GM12801 (cell line): ENCODE results near the gene ADAMTSL1.

Source experiments
- TF ChIP-seq, protein P1 (sequence below): IDR thresholded peaks from one replicate; pipeline ENCODE4 v1.5.1; 2011; ENCODE audit warnings: control low read depth; ENCODE audit not compliant: insufficient read length; ENCODE audit errors: extremely low read depth

ADAMTSL1 gene

DNA sequence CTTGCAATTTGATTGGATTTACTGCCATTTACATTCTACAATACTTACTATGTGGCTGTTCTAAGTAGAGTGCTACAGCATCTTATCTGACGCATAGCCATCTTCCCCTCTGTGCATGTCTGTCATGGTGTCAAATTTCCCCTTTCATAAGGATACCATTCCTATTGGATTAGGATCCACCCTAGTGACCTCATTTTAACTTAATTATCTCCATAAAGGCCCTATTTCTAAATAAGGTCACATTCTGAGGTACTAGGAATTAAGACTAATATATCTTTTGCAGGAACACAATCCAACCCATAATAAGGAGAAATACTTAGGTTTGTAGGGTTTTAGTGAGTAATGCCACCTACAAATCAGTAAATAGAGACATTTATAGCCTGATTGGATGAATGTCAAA is 268.0 kb downstream of the ADAMTSL1 start:
- TF ChIP-seq, protein P1, sequence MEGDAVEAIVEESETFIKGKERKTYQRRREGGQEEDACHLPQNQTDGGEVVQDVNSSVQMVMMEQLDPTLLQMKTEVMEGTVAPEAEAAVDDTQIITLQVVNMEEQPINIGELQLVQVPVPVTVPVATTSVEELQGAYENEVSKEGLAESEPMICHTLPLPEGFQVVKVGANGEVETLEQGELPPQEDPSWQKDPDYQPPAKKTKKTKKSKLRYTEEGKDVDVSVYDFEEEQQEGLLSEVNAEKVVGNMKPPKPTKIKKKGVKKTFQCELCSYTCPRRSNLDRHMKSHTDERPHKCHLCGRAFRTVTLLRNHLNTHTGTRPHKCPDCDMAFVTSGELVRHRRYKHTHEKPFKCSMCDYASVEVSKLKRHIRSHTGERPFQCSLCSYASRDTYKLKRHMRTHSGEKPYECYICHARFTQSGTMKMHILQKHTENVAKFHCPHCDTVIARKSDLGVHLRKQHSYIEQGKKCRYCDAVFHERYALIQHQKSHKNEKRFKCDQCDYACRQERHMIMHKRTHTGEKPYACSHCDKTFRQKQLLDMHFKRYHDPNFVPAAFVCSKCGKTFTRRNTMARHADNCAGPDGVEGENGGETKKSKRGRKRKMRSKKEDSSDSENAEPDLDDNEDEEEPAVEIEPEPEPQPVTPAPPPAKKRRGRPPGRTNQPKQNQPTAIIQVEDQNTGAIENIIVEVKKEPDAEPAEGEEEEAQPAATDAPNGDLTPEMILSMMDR = no peak

DNA sequence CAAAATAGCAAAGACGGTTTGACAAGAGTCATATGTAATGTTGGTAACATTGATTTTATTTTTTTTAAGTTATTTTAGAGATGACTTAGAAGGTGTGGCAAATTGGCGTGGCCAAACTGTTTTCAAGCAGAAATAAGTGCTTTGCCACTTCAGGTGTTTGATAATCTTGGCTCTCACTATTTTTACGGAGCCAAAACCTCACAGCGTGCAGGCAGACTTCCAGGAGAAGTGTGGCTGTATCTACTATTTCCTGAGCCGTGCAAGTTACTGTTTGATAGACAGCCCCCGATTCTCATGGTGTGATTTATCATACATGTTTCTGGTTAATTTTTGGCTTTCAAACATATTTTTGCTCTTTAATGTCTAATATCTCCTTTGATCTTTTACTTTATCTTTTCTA is 269.5 kb downstream of the ADAMTSL1 start:
- TF ChIP-seq, protein P1 = no peak

DNA sequence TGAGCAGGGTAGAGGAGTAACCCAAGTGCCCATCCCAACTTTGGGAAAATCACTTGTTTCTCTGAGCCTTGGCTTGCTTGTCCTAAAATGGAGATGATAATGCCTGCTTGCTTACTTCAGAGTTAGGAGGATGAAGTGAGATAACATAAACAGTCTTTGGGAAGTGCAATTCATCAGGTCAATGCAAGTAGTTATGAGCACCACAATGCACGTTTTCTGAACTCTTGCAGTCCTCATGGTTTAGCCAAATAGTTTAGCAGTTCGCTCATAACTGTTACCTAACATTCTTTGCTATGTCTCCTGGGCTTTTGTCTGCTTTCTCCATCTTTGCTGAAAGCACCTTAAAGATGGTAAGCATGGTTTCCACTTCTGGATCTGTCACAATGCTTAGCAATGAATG is 270.0 kb downstream of the ADAMTSL1 start:
- TF ChIP-seq, protein P1 = no peak

DNA sequence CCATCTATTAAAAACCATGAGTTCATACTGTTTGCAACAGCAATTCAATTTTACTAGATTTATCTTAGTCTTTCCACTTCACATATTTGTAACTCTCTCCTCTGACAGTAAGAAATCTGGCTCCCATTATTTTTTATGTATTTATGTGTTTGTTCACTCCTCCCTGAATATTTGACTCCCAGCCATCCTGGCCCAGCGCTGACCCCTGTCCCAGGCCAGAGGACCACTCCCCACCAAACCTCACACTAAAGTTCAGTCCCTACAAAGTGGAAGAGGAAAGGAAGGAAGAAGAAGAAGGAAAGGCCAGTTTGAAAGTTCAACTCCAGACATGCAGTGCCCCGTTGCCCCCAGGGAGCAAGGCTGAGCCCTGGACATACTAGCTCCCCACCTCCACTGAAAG is 271.8 kb downstream of the ADAMTSL1 start:
- TF ChIP-seq, protein P1 = no peak

DNA sequence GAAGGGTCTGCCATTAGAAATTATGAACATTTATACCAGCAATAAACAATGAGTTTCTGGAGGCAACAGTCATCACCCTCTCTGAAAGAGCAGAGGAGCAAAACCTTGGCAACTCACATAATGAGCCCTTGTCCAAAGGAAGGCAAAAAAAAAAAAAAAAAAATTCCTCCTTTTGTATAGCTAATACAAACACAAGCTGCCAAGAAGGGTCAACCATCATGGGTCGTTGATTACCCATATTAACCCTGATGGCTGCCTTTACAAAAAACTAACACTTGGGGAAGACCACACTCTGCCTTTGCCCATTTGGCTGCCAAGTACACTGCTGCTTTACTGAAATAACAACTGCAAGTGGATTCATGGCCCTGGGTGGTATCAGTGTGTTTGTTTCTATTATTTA is 272.7 kb downstream of the ADAMTSL1 start:
- TF ChIP-seq, protein P1 = no peak

DNA sequence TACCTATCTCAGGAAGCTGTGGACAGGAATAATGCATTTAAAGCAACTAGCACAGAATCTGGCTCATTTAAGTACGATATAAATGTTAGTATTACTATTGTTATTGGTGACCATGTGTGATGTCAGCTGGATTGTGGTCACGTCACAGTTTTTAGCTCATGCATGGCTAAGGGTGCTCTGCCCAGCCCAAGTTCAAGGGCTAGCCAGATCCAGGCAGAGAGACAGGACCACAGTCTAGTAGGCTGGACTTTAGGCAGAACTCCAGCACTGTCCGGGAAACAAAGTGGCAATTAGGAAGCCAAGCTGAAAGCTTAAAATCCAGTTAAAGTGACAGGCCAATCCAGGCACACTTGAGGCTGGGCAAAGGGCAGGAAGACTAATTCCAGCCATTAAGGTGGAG is 273.6 kb downstream of the ADAMTSL1 start:
- TF ChIP-seq, protein P1 = no peak

DNA sequence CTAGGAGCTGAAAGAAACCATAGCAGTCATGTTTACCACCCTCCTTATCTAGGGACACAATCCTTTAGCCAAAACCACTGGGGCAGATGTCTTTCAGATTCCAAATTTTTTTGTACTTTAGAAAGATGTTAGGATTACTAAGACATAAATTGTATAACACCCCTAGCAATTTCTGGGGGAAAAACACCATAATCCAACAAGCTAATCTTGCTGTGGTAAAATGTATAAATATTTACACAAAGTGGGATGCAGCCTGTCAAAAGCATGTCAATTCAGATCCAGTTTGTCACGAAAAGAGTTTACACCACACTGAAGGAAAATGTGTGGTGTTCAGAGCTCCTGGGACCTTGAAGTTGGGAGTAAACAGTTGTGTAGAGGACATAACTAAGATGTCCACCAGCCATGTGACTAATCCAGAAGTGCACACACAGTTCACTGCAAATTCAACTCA is 274.3 kb downstream of the ADAMTSL1 start:
- TF ChIP-seq, protein P1 = no peak

DNA sequence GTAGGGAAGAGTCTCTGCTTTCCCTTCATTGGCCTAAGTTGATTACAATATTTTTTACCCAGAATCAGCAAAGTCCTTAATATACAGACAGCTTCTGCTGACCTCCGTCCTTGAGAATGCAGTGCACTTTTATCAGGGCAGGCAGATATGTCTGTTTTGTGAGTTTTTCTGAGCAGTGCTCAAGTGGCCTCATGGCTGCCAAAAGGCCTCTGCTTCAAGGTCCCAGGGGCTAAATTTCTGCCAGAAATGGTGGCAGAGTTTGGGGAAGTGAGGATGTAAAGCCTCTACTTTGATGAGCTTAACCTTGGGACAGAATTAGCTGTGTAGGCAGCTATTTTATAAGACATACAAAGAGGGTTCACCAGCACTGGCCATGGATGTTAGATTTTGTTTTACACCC is 275.8 kb downstream of the ADAMTSL1 start:
- TF ChIP-seq, protein P1 = no peak
